HepG2 (cell line): ENCODE measurements around the gene MYOF. TPM values are rescaled to one million over a fixed set of nuclear protein-coding genes. Genes with fewer than 3 reads are reported as not detected.

Experiments
- ATAC-seq: fragments of 200-7000 bp; cut with Tn5 transposase; 3 replicates; pipeline ENCODE4 v1.9.1; 2020; ENCODE audit warnings: mild to moderate bottlenecking, moderate library complexity
- BruUV-seq: library from RNA; stranded (reverse); fragments of 400-500 nt; replicated peaks from 2 replicates; lab custom pipeline; 2021; lab: Mats Ljungman, UMichigan
- CTCF ChIA-PET: fragments of 300-600 bp; formaldehyde crosslinking; extraction: SDS; loops from one replicate; lab custom pipeline; 2021; ENCODE audit warnings: low total read pairs, inconsistent platforms, low intra/inter-chr PET ratio; lab: Yijun Ruan, JAX
- POLR2A ChIA-PET: fragments of 350-600 bp; sonication (Branson Sonifier 250); formaldehyde crosslinking; loops from one replicate; lab custom pipeline; 2020; ENCODE audit warnings: antibody characterized with exemption, inconsistent platforms; lab: Yijun Ruan, JAX
- DNase-seq: peaks from one replicate; pipeline ENCODE4 v3.0.0-alpha.2; 2015; ENCODE audit warnings: low spot score
- FAIRE-seq: peaks from 3 replicates; lab custom pipeline; 2011; peaks lifted over from hg19 to GRCh38; lab: Jason Lieb, UNC
- H2AFZ ChIP-seq: one replicate; pipeline ENCODE4 v1.6.1; 2011; ENCODE audit warnings: low read length, inconsistent platforms
- H3K27ac ChIP-seq: fragments of 300-600 bp; 3 replicates; pipeline ENCODE4 v1.8.0; 2011; ENCODE audit warnings: mixed run types, mild to moderate bottlenecking, mixed read lengths, low read length, inconsistent platforms; ENCODE audit not compliant: insufficient read depth; ENCODE audit errors: extremely low read length
- H3K27me3 ChIP-seq, 2 experiments: fragments of 200-600 bp in 1 of 2; 2 replicates in 1 of 2; 3 replicates in 1 of 2; pipeline versions ENCODE4 v1.6.0 to v1.8.0; 2011; ENCODE audit warnings: low read length in 2 of 2, mild to moderate bottlenecking in 2 of 2, moderate library complexity in 2 of 2, inconsistent platforms in 1 of 2; ENCODE audit not compliant: insufficient read depth in 2 of 2, control insufficient read depth in 1 of 2
- H3K36me3 ChIP-seq, 2 experiments: fragments of 200-600 bp in 1 of 2; replicated peaks in 1 of 2; 2 replicates in 1 of 2; 3 replicates in 1 of 2; pipeline versions ENCODE4 v1.5.1 to v1.8.0; 2011; ENCODE audit warnings: low read length in 2 of 2, inconsistent platforms in 1 of 2; ENCODE audit not compliant: insufficient read depth in 2 of 2, control insufficient read depth in 1 of 2
- H3K4me1 ChIP-seq: 2 replicates; pipeline ENCODE4 v1.5.1; 2012; ENCODE audit warnings: low read length, inconsistent platforms; ENCODE audit not compliant: insufficient read depth
- H3K4me2 ChIP-seq: 2 replicates; pipeline ENCODE4 v1.6.0; 2011; ENCODE audit warnings: low read depth, low read length, inconsistent platforms
- H3K4me3 ChIP-seq, 3 experiments: fragments of 200-600 bp in 1 of 3; sonication (generic), shearing (Covaris generic) in 1 of 3; replicated peaks in 1 of 3; 2 replicates each; pipeline ENCODE4 v1.5.1; 2011 to 2016; ENCODE audit warnings: low read length in 3 of 3, inconsistent platforms in 2 of 3, low read depth in 2 of 3, mild to moderate bottlenecking in 2 of 3, control low read depth in 1 of 3, mixed read lengths in 1 of 3; ENCODE audit not compliant: insufficient read depth in 1 of 3
- H3K79me2 ChIP-seq: one replicate; pipeline ENCODE4 v1.6.1; 2011; ENCODE audit warnings: low read length, inconsistent platforms; ENCODE audit not compliant: insufficient read depth
- H3K9ac ChIP-seq: 2 replicates; pipeline ENCODE4 v1.6.0; 2011; ENCODE audit warnings: mild to moderate bottlenecking, low read depth, low read length, inconsistent platforms; ENCODE audit not compliant: insufficient read depth
- H3K9me3 ChIP-seq: 2 replicates; pipeline ENCODE4 v1.5.1; 2012; ENCODE audit warnings: mild to moderate bottlenecking, low read length
- H4K20me1 ChIP-seq: 2 replicates; pipeline ENCODE4 v1.6.0; 2011; ENCODE audit warnings: inconsistent platforms, mild to moderate bottlenecking, low read length, moderate library complexity; ENCODE audit not compliant: insufficient read depth
- MTA3 ChIP-seq: sonication (generic); formaldehyde crosslinking; IDR thresholded peaks from 2 replicates; pipeline ENCODE4 v1.4.0; 2020; ENCODE audit warnings: missing genetic modification reagents
- PTBP1 ChIP-seq: fragments of 200-400 bp; formaldehyde crosslinking; IDR thresholded peaks from 2 replicates; pipeline ENCODE4 v1.6.1; 2018; ENCODE audit warnings: low read length, low read depth; ENCODE audit not compliant: poor library complexity, severe bottlenecking
- REXO4 ChIP-seq: sonication (generic); formaldehyde crosslinking; IDR thresholded peaks from 2 replicates; pipeline ENCODE4 v1.8.0; 2022; ENCODE audit warnings: missing genetic modification reagents, mild to moderate bottlenecking, borderline replicate concordance
- SP5 ChIP-seq: IDR thresholded peaks from 2 replicates; pipeline ENCODE4 v1.6.1; 2016; ENCODE audit warnings: low read depth, borderline replicate concordance
- TFDP2 ChIP-seq: sonication (generic); formaldehyde crosslinking; IDR thresholded peaks from 2 replicates; pipeline ENCODE4 v1.4.0; 2020; ENCODE audit warnings: missing genetic modification reagents
- TSC22D2 ChIP-seq: sonication (generic); formaldehyde crosslinking; IDR thresholded peaks from 2 replicates; pipeline ENCODE4 v1.5.1; 2020; ENCODE audit warnings: missing genetic modification reagents, mild to moderate bottlenecking, borderline replicate concordance
- ZNF160 ChIP-seq: sonication (generic); formaldehyde crosslinking; IDR thresholded peaks from 2 replicates; pipeline ENCODE4 v1.8.0; 2022; ENCODE audit warnings: mild to moderate bottlenecking, inconsistent platforms, missing genetic modification reagents
- ZNF296 ChIP-seq: sonication (generic); formaldehyde crosslinking; conservative IDR thresholded peaks from 2 replicates; pipeline ENCODE4 v1.5.0; 2020; ENCODE audit warnings: mild to moderate bottlenecking, missing genetic modification reagents
- ZNF333 ChIP-seq: sonication (generic); formaldehyde crosslinking; IDR thresholded peaks from 2 replicates; pipeline ENCODE4 v1.4.0; 2020; ENCODE audit warnings: mild to moderate bottlenecking, missing genetic modification reagents, borderline replicate concordance
- WGBS: methylation state at CpG from one replicate; pipeline ENCODE4 v1.1.6; 2017; ENCODE audit warnings: low lambda C conversion rate; 5-methylcytosine and 5-hydroxymethylcytosine counted together
- in situ Hi-C: cut with HindIII; loops from 2 replicates; pipeline ENCODE4 v1.10.0; 2017; ENCODE audit warnings: low pct_unique_long_range_greater_than_20kb; ENCODE audit not compliant: extremely low pct_ligation_motif_present
- intact Hi-C: fragments of 100-400 bp; cut with micrococcal nuclease; formaldehyde crosslinking; loops from one replicate; pipeline ENCODE4 v1.10.0; 2022; ENCODE audit not compliant: unreplicated experiment
- polyA plus RNA-seq, 8 experiments: library from polyadenylated mRNA; depleted of rRNA in 3 of 8; stranded (reverse) in 7 of 8; unstranded in 1 of 8; fragments of >200 nt; fragmentation: Illumina TruSeq in 4 of 8; extraction: Trizol in 4 of 8; gene quantifications; 2 replicates each; pipeline versions ENCODE4 v1.2.1 to v1.2.3, GENCODE V29; 2011 to 2016; ENCODE audit warnings: low read depth in 4 of 8, missing spikeins in 1 of 8, mixed read lengths in 1 of 8; ENCODE audit not compliant: insufficient read depth in 1 of 8
- total RNA-seq, 5 experiments: library from RNA; depleted of rRNA; stranded (reverse); fragments of >200 nt; fragmentation: Illumina TruSeq; extraction: Trizol; gene quantifications; 2 replicates each; pipeline ENCODE4 v1.2.3, GENCODE V29; 2016; ENCODE audit warnings: low read depth in 1 of 5
- TF ChIP-seq, protein P1 (sequence below): IDR thresholded peaks from 2 replicates; pipeline ENCODE4 v1.6.1; 2016; ENCODE audit warnings: mild to moderate bottlenecking, missing biosample characterization, missing genetic modification reagents
- TF ChIP-seq, protein P2 (sequence below): sonication (generic); formaldehyde crosslinking; IDR thresholded peaks from 2 replicates; pipeline ENCODE4 v1.5.0; 2020; ENCODE audit warnings: missing genetic modification reagents

Gene MYOF
- total and polyA plus RNA-seq, 2 of the 13 experiments (the other 11 are each of a cell fraction or from before 2014, with no cell fraction given): 0.18 to 0.42 TPM

DNA sequence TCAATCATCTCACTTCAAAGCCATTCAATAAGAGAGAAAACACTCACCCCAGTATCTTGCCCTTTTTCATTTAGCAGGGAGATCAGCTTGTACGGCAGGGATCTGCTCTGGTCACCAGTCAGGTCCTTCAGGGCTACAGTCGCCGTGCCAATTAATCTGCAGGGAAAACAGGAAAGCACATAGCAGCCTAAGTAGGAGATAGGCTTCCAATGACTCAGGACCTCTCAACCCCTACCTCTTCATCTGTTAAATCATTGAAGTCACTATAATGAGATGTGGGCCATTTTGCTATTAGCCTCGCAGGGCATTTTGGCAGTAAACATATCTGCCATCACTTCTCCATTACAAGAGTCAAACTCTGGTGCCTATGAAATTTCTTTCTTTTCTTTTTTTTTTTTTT lies 50.8 kb downstream of the MYOF start:
- Histone ChIP-seq H3K4me3 (no peak overlapping the region), H3K27ac (no peak overlapping the region), H3K9ac (no peak overlapping the region), H3K4me1 (peaks cover 6% of the 10 kb centered on the region), H3K9me3 (no peaks in the 10 kb centered on the region), H2AFZ (no peak overlapping the region), H3K4me2 (no peak overlapping the region), H3K36me3 (no peaks in the 10 kb centered on the region), H3K27me3 (no peaks in the 10 kb centered on the region), H3K79me2 (no peaks in the 10 kb centered on the region), H4K20me1 (no peaks in the 10 kb centered on the region)
- FAIRE-seq (no peak), ATAC-seq (no peak), DNase-seq (no peak)
- WGBS: 96% methylated on average over 4 of the region's 4 CpGs
- TF ChIP-seq PTBP1 (no peak), ZNF296 (CRISPR knock-in tag) (no peak), SP5 (CRISPR knock-in tag) (no peak), TSC22D2 (CRISPR knock-in tag) (no peak), ZNF160 (CRISPR knock-in tag) (no peak), MTA3 (CRISPR knock-in tag) (no peak), ZNF333 (no peak), REXO4 (no peak), TFDP2 (CRISPR knock-in tag) (no peak)
- TF ChIP-seq, protein P1, sequence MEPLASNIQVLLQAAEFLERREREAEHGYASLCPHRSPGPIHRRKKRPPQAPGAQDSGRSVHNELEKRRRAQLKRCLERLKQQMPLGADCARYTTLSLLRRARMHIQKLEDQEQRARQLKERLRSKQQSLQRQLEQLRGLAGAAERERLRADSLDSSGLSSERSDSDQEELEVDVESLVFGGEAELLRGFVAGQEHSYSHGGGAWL: no peak
- TF ChIP-seq, protein P2, sequence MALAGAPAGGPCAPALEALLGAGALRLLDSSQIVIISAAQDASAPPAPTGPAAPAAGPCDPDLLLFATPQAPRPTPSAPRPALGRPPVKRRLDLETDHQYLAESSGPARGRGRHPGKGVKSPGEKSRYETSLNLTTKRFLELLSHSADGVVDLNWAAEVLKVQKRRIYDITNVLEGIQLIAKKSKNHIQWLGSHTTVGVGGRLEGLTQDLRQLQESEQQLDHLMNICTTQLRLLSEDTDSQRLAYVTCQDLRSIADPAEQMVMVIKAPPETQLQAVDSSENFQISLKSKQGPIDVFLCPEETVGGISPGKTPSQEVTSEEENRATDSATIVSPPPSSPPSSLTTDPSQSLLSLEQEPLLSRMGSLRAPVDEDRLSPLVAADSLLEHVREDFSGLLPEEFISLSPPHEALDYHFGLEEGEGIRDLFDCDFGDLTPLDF (CRISPR knock-in tag): no peak
- ChIA-PET POLR2A (no interaction called here), CTCF (no interaction called here)
- no TSS peak for BruUV-seq
- intact Hi-C loops: no loop called here
- in situ Hi-C loops: no loop called here
